ENCODE measurements around the gene GPR15.

GRCh38 chr3:98555025-98555379 is 23.2 kb downstream of the GPR15 start:
- no peak for TF ChIP-seq CTCF (IDR thresholded peaks at IDR 0.05; ENCODE audit: low read depth, low read length)
- no peak for TF ChIP-seq MYC (IDR thresholded peaks at IDR 0.05; ENCODE audit: low read depth, low read length)
